KMS-11 (cell line): ENCODE results near the gene MGMT.

ENCODE experiments used
- H2AFZ ChIP-seq: fragments of 200-600 bp; sonication (generic); 2 replicates; pipeline ENCODE4 v1.6.1; 2016; ENCODE audit warnings: antibody characterized with exemption, mixed run types, low read depth
- H3K27ac ChIP-seq: fragments of 200-600 bp; sonication (generic); 2 replicates; pipeline ENCODE4 v1.6.1; 2016; ENCODE audit warnings: mild to moderate bottlenecking, mixed run types
- H3K27me3 ChIP-seq: fragments of 200-600 bp; sonication (generic); 2 replicates; pipeline ENCODE4 v1.6.1; 2017; ENCODE audit warnings: mild to moderate bottlenecking, low read depth, mixed run types, moderate library complexity; ENCODE audit not compliant: insufficient read depth
- H3K36me3 ChIP-seq: fragments of 200-600 bp; sonication (generic); 2 replicates; pipeline ENCODE4 v1.6.1; 2017; ENCODE audit warnings: mild to moderate bottlenecking, mixed run types; ENCODE audit not compliant: insufficient read depth
- H3K4me1 ChIP-seq: fragments of 200-600 bp; sonication (generic); 2 replicates; pipeline ENCODE4 v1.6.1; 2016; ENCODE audit warnings: mild to moderate bottlenecking, low read depth, mixed run types; ENCODE audit not compliant: poor library complexity, severe bottlenecking
- H3K4me2 ChIP-seq: fragments of 200-600 bp; sonication (generic); 2 replicates; pipeline ENCODE4 v1.7.0; 2016; ENCODE audit warnings: mild to moderate bottlenecking, mixed run types
- H3K4me3 ChIP-seq: fragments of 200-600 bp; sonication (generic); IDR thresholded peaks from 2 replicates; pipeline ENCODE4 v1.6.1; 2017; ENCODE audit warnings: low read depth, low read length, mixed read lengths; ENCODE audit not compliant: insufficient read depth
- H3K79me2 ChIP-seq: fragments of 200-600 bp; sonication (generic); 2 replicates; pipeline ENCODE4 v1.6.1; 2016; ENCODE audit warnings: low read depth, mixed run types; ENCODE audit not compliant: insufficient read depth
- H3K9ac ChIP-seq: fragments of 200-600 bp; sonication (generic); 2 replicates; pipeline ENCODE4 v1.6.1; 2016; ENCODE audit warnings: mild to moderate bottlenecking, mixed run types
- H4K20me1 ChIP-seq: fragments of 200-600 bp; sonication (generic); 2 replicates; pipeline ENCODE4 v1.6.1; 2016; ENCODE audit warnings: mild to moderate bottlenecking, mixed run types; ENCODE audit not compliant: insufficient read depth
- CTCF ChIP-seq: fragments of 200-600 bp; sonication (generic); conservative IDR thresholded peaks from 2 replicates; pipeline ENCODE4 v1.6.1; 2017; ENCODE audit warnings: low read depth, mild to moderate bottlenecking, antibody characterized with exemption, low read length, moderate library complexity, mixed read lengths

The MGMT gene

GRCh38 chr10:129486805-129487204 lies 19.8 kb downstream of the MGMT start:
- no peak overlapping the region for H2AFZ ChIP-seq
- no peaks in the 10 kb centered on the region for H4K20me1 ChIP-seq
- no peak overlapping the region for H3K9ac ChIP-seq
- no peaks in the 10 kb centered on the region for H3K27me3 ChIP-seq
- 0 out of 2 replicates have a peak, but pooled peaks cover 10% of the 10 kb centered on the region for H3K79me2 ChIP-seq
- H3K4me1 ChIP-seq = no peaks in the 10 kb centered on the region
- no peaks in the 10 kb centered on the region for H3K36me3 ChIP-seq
- TF ChIP-seq CTCF = no peak
- no peak overlapping the region for H3K27ac ChIP-seq
- H3K4me2 ChIP-seq = no peak overlapping the region
- no peak overlapping the region for H3K4me3 ChIP-seq

- H3K9ac ChIP-seq = no peak overlapping the region
- TF ChIP-seq CTCF = no peak
- no peaks in the 10 kb centered on the region for H3K4me1 ChIP-seq
- no peak overlapping the region for H2AFZ ChIP-seq
- H3K27ac ChIP-seq = no peak overlapping the region
- H3K4me3 ChIP-seq = no peak overlapping the region
- no peaks in the 10 kb centered on the region for H3K36me3 ChIP-seq
- H4K20me1 ChIP-seq = no peaks in the 10 kb centered on the region
- no peaks in the 10 kb centered on the region for H3K27me3 ChIP-seq
- no peak overlapping the region for H3K4me2 ChIP-seq
- H3K79me2 ChIP-seq = no peaks in the 10 kb centered on the region
These were observed 24.2 kb downstream of the MGMT start for GRCh38 chr10:129491123-129491734.

DNA sequence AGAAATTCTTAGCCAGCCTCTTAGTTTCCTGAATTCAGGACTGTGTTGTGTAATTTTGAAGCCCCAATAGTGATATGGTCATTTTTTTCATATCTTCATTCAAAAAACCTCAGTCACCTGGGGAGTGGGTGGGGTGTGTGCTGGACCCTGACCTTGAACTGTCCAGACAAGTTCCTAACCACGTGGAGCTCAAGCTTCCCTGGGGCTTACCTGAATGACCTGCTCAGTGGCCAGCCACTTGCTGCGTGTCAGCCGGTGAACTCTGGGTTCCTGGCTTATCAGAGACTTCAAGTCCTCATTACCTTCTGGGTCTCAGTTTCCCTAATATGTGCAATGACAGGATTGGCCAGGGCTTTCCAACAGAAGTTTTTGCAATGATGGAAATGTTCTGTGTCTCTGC lies 27.1 kb downstream of the MGMT start:
- Histone ChIP-seq H3K4me3 (no peak overlapping the region), H3K9ac (no peak overlapping the region), H3K79me2 (no peaks in the 10 kb centered on the region), H3K36me3 (no peaks in the 10 kb centered on the region), H3K4me1 (no peaks in the 10 kb centered on the region), H4K20me1 (no peaks in the 10 kb centered on the region), H3K4me2 (no peak overlapping the region), H2AFZ (no peak overlapping the region), H3K27me3 (no peaks in the 10 kb centered on the region), H3K27ac (no peak overlapping the region)
- TF ChIP-seq CTCF = no peak

DNA sequence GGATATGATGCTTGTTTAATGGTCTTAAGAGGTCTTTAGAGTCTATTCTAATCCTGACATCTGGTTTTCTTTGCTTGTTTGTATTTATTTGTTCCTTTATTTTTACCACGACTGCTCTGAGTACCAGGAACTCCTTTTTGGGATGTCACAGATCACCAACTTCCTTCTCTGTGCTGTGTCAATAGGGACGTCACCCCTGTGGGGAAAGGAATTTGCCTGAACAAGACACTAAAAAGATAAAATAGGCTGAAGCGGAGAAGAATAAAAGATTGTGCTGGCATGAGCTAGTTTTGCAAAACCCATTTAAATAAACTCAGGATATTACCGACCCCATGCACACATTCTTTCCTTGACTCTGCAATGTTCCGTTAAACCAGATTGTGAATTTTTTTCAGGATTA lies 27.7 kb downstream of the MGMT start:
- no peak overlapping the region for H3K4me3 ChIP-seq
- no peak overlapping the region for H3K4me2 ChIP-seq
- H2AFZ ChIP-seq = no peak overlapping the region
- no peak for TF ChIP-seq CTCF
- no peaks in the 10 kb centered on the region for H3K79me2 ChIP-seq
- H3K9ac ChIP-seq = no peak overlapping the region
- no peaks in the 10 kb centered on the region for H3K36me3 ChIP-seq
- H3K27me3 ChIP-seq = no peaks in the 10 kb centered on the region
- no peaks in the 10 kb centered on the region for H3K4me1 ChIP-seq
- H3K27ac ChIP-seq = no peak overlapping the region
- H4K20me1 ChIP-seq = no peaks in the 10 kb centered on the region
